ENCODE results near the gene TBXAS1. TPM values are rescaled to one million over a fixed set of nuclear protein-coding genes. Genes with fewer than 3 reads are reported as not detected.

Gene TBXAS1
- total RNA-seq, 2 experiments from 2014 or later = 3.6 to 5.1 TPM

DNA sequence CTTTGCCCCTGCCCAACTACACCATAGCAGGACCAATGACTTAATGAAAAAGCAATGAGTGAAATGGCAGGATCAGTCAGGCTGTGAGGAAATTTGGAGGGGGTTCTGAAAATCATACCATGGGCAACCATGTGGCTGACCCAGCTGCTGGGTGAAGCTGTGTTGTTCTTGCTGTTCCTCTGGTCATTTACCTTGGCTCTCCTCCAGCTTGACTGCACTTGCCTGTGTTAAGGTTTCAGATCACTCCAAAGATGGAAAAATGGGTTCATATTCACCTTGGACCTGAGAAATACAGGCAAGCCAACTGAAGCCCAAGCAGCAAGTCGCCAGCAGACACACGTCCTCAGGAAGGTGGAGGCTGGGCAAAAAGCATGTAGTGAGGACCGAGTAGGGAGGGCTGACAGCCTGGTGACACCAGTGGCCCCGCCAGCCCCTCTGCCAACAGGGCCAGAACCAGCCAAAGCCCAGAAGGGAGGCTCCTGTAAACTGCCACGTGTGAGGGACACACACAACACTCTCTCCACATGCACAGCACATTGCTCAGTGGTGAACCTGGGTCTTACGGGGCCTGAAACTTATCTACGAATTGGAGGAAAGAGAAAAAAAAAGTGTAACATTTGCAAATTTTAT is 193.6 kb downstream of the TBXAS1 start:
- intact Hi-C loops (cut with DNase I, micrococcal nuclease) = no loop called here
- no peaks in the 10 kb centered on the region for H3K4me1 Mint-ChIP-seq
- H3K4me3 Mint-ChIP-seq = no peak overlapping the region
- POLR2A ChIA-PET = no interaction called here
- CTCF ChIA-PET = interaction anchor here (0.6 to 0.8 kb wide), 2 partner anchors 296 to 418 kb away, joined by 3 read pairs; no protein-coding TSS in a partner anchor
- no peaks in the 10 kb centered on the region for H3K27me3 Mint-ChIP-seq
- no peak overlapping the region for H3K27ac Mint-ChIP-seq
- H3K36me3 Mint-ChIP-seq (ENCODE audit: low read depth) = peaks cover 10% of the 10 kb centered on the region
- ATAC-seq (no peak), DNase-seq (no peak)
- no peaks in the 10 kb centered on the region for H3K9me3 Mint-ChIP-seq (ENCODE audit: low read depth)

- H3K27ac Mint-ChIP-seq = no peak overlapping the region
- no peak overlapping the region for H3K4me3 Mint-ChIP-seq
- H3K27me3 Mint-ChIP-seq = no peaks in the 10 kb centered on the region
- CTCF ChIA-PET = no interaction called here
- no peak for DNase-seq
- no peaks in the 10 kb centered on the region for H3K9me3 Mint-ChIP-seq (ENCODE audit: low read depth)
- intact Hi-C loops (cut with DNase I, micrococcal nuclease) = no loop called here
- H3K36me3 Mint-ChIP-seq (ENCODE audit: low read depth) = peaks cover 10% of the 10 kb centered on the region
- H3K4me1 Mint-ChIP-seq = no peaks in the 10 kb centered on the region
- POLR2A ChIA-PET = interaction anchor here (0.5 kb wide), 1 partner anchor 89 kb away, joined by 3 read pairs; no protein-coding TSS in a partner anchor
- peak; percentile 33 for ATAC-seq
These were observed 194.7 kb downstream of the TBXAS1 start for GRCh38 chr7:140023728-140024127.

DNA sequence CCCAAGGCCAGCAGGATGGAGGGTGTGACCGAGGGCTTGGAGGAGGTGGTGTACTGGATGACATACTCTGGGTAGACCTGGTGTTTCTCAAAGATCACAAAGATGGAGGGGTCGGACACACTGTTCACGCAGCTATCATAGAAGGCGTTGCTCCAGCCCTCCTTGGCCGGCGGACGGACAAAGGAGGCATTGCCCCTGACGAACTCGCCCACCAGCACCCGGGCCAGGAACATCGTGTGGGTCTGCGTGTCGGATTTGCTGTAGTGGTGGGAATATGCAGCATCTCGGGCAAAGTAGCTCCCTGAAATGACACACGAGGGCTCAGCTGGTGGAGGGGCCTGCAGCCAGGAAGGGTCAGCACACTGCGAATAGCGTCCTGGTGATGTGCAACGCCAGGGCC is 195.5 kb downstream of the TBXAS1 start:
- CTCF ChIA-PET = no interaction called here

GRCh38 chr7:140025241-140025640 is 196.2 kb downstream of the TBXAS1 start:
- no peaks in the 10 kb centered on the region for H3K27me3 Mint-ChIP-seq
- DNase-seq (no peak), ATAC-seq (no peak)
- CTCF ChIA-PET = no interaction called here
- intact Hi-C loops (cut with DNase I, micrococcal nuclease) = no loop called here
- POLR2A ChIA-PET = no interaction called here
- H3K9me3 Mint-ChIP-seq (ENCODE audit: low read depth) = no peaks in the 10 kb centered on the region
- no peak overlapping the region for H3K27ac Mint-ChIP-seq
- H3K4me1 Mint-ChIP-seq = no peaks in the 10 kb centered on the region
- peaks cover 10% of the 10 kb centered on the region for H3K36me3 Mint-ChIP-seq (ENCODE audit: low read depth)
- H3K4me3 Mint-ChIP-seq = no peak overlapping the region

More for the DNA sequence above, 195.5 kb downstream of the TBXAS1 start:
- intact Hi-C loops (cut with DNase I, micrococcal nuclease) = no loop called here
- peaks cover 10% of the 10 kb centered on the region for H3K36me3 Mint-ChIP-seq (ENCODE audit: low read depth)
- ATAC-seq = no peak
- H3K27ac Mint-ChIP-seq = no peak overlapping the region
- POLR2A ChIA-PET = no interaction called here
- no peak overlapping the region for H3K4me3 Mint-ChIP-seq
- DNase-seq = no peak
- H3K9me3 Mint-ChIP-seq (ENCODE audit: low read depth) = no peaks in the 10 kb centered on the region
- no peaks in the 10 kb centered on the region for H3K4me1 Mint-ChIP-seq
- H3K27me3 Mint-ChIP-seq = no peaks in the 10 kb centered on the region

GRCh38 chr7:140025814-140026433 is 196.9 kb downstream of the TBXAS1 start:
- ATAC-seq (no peak), DNase-seq (no peak)
- H3K9me3 Mint-ChIP-seq (ENCODE audit: low read depth) = no peaks in the 10 kb centered on the region
- intact Hi-C loops (cut with DNase I, micrococcal nuclease) = no loop called here
- CTCF ChIA-PET = no interaction called here
- no peaks in the 10 kb centered on the region for H3K27me3 Mint-ChIP-seq
- POLR2A ChIA-PET = no interaction called here
- H3K36me3 Mint-ChIP-seq (ENCODE audit: low read depth) = peaks cover 13% of the 10 kb centered on the region
- H3K27ac Mint-ChIP-seq = no peak overlapping the region
- no peak overlapping the region for H3K4me3 Mint-ChIP-seq
- H3K4me1 Mint-ChIP-seq = no peaks in the 10 kb centered on the region

- ChIA-PET POLR2A (no interaction called here), CTCF (no interaction called here)
- intact Hi-C loops (cut with DNase I, micrococcal nuclease) = no loop called here
- Mint-ChIP-seq H3K4me3 (no peak overlapping the region), H3K4me1 (no peaks in the 10 kb centered on the region), H3K27me3 (no peaks in the 10 kb centered on the region), H3K9me3 (ENCODE audit: low read depth) (no peaks in the 10 kb centered on the region), H3K36me3 (ENCODE audit: low read depth) (peaks cover 11% of the 10 kb centered on the region), H3K27ac (no peak overlapping the region)
- no peak for DNase-seq
- ATAC-seq = no peak
These were observed 197.9 kb downstream of the TBXAS1 start for GRCh38 chr7:140026935-140027334.

- ATAC-seq (no peak), DNase-seq (no peak)
- Mint-ChIP-seq H3K9me3 (ENCODE audit: low read depth) (no peaks in the 10 kb centered on the region), H3K4me3 (no peak overlapping the region), H3K4me1 (peaks cover 3% of the 10 kb centered on the region), H3K36me3 (ENCODE audit: low read depth) (peaks cover 14% of the 10 kb centered on the region), H3K27ac (no peak overlapping the region), H3K27me3 (no peaks in the 10 kb centered on the region)
- ChIA-PET POLR2A (no interaction called here), CTCF (no interaction called here)
- intact Hi-C loops (cut with DNase I, micrococcal nuclease) = no loop called here
These were observed 198.8 kb downstream of the TBXAS1 start for GRCh38 chr7:140027858-140028257.

DNA sequence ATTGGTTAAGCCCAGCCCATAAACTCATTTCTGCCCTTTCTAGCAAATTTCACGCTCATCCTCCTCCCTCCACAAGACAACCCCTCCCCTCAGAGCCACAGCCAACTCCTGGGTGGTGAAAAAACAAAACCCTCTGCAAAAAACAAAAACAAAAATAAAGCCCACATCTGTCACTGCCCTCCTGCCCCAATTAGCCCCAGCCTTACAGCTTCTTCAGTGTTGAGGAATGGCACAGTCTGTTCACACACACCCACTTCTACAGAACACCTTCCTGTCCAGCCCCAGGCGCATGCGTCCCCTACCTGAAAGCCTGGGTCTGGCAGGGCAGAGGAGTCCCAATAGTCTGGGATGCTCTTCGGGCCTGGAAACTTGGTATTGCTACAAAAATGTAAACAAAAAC is 199.2 kb downstream of the TBXAS1 start:
- POLR2A ChIA-PET = no interaction called here
- no peak for DNase-seq
- no peak for ATAC-seq
- intact Hi-C loops (cut with DNase I, micrococcal nuclease) = no loop called here
- Mint-ChIP-seq H3K27ac (no peak overlapping the region), H3K4me3 (no peak overlapping the region), H3K36me3 (ENCODE audit: low read depth) (peaks cover 16% of the 10 kb centered on the region), H3K9me3 (ENCODE audit: low read depth) (no peaks in the 10 kb centered on the region), H3K27me3 (no peaks in the 10 kb centered on the region), H3K4me1 (peaks cover 6% of the 10 kb centered on the region)
- CTCF ChIA-PET = no interaction called here

DNA sequence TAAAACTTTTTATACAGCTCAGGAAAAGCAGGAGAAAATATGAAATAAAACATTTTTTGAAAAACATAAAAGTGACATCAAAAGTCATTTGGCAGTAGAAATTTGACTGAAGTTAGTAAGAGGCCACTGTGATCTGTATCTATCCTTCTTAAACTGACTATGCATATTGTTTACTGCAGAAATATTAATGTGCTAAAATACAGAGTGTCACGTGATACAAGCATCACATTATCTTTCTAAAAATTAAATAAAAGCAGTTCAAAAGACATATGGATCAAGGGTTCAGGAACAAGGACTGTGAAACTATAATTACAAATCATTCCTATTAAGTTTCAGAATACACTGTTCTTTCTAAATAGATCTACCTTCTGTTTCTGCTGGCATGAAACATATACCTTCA is 200.0 kb downstream of the TBXAS1 start:
- intact Hi-C loops (cut with DNase I, micrococcal nuclease) = no loop called here
- POLR2A ChIA-PET = interaction anchor here (0.8 kb wide), 1 partner anchor 399 kb away, joined by 5 read pairs; no protein-coding TSS in a partner anchor
- Mint-ChIP-seq H3K27me3 (no peaks in the 10 kb centered on the region), H3K4me1 (peaks cover 10% of the 10 kb centered on the region), H3K36me3 (ENCODE audit: low read depth) (peaks cover 23% of the 10 kb centered on the region), H3K4me3 (no peak overlapping the region), H3K27ac (no peak overlapping the region), H3K9me3 (ENCODE audit: low read depth) (no peaks in the 10 kb centered on the region)
- ATAC-seq (no peak), DNase-seq (no peak)
- CTCF ChIA-PET = interaction anchor here (0.6 to 0.8 kb wide), 2 partner anchors 33 to 298 kb away, joined by 3 read pairs; partner anchors contain the start of gene PARP12

GRCh38 chr7:140031364-140031763 is 202.3 kb downstream of the TBXAS1 start:
- CTCF ChIA-PET = no interaction called here
- Mint-ChIP-seq H3K9me3 (ENCODE audit: low read depth) (no peaks in the 10 kb centered on the region), H3K27ac (no peak overlapping the region), H3K36me3 (ENCODE audit: low read depth) (peaks cover 20% of the 10 kb centered on the region), H3K27me3 (no peaks in the 10 kb centered on the region), H3K4me3 (no peak overlapping the region), H3K4me1 (peaks cover 20% of the 10 kb centered on the region)
- DNase-seq (no peak), ATAC-seq (no peak)
- POLR2A ChIA-PET = no interaction called here
- intact Hi-C loops (cut with DNase I, micrococcal nuclease) = loop anchor here in 1 of 2 experiments (10.0 kb wide), 1 partner anchor 273 kb away; no protein-coding TSS in a partner anchor

- CTCF ChIA-PET = no interaction called here
- H3K27ac Mint-ChIP-seq = no peak overlapping the region
- no peak for ATAC-seq
These were observed 204.0 kb downstream of the TBXAS1 start for GRCh38 chr7:140033036-140033435.

DNA sequence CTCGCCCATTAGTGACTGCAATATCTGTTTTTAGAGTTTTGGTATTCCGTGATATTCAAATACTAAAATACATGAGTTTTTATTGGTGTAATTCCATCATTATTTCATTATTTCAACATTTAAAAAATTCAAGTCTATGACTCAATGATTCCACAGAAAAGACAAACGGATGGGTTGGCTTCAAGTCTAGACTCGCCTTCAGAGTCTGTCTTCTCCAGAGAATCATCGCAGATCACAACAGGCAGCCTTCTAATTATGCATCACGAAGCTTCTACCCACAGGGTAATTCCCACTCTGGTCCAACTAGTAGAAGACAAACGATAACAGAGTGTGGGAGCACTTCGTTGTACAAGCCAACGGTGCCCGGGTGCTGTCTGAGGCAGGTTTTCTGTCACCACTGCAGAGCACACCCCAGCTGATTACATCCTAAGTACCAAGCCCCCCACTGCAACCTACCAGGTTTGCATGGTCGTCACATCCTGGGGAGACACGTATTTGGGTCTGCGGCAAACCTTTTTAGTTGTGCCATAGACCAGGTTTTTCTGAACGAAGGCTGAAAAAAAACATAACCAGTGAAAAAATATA is 204.8 kb downstream of the TBXAS1 start:
- H3K4me3 Mint-ChIP-seq = no peak overlapping the region
- no peak for DNase-seq
- CTCF ChIA-PET = interaction anchor here (0.7 to 0.9 kb wide), 2 partner anchors 107 to 220 kb away, joined by 3 to 5 read pairs; no protein-coding TSS in a partner anchor
- no peaks in the 10 kb centered on the region for H3K27me3 Mint-ChIP-seq
- peaks cover 23% of the 10 kb centered on the region for H3K4me1 Mint-ChIP-seq
- intact Hi-C loops (cut with DNase I, micrococcal nuclease) = loop anchor here in 1 of 2 experiments (10.0 kb wide), 1 partner anchor 271 kb away; no protein-coding TSS in a partner anchor
- POLR2A ChIA-PET = no interaction called here
- H3K36me3 Mint-ChIP-seq (ENCODE audit: low read depth) = peaks cover 26% of the 10 kb centered on the region
- no peak overlapping the region for H3K27ac Mint-ChIP-seq
- no peaks in the 10 kb centered on the region for H3K9me3 Mint-ChIP-seq (ENCODE audit: low read depth)
- no peak for ATAC-seq

More at GRCh38 chr7:140033036-140033435, 204.0 kb downstream of the TBXAS1 start:
- H3K36me3 Mint-ChIP-seq (ENCODE audit: low read depth) = peaks cover 26% of the 10 kb centered on the region
- intact Hi-C loops (cut with DNase I, micrococcal nuclease) = loop anchor here in 1 of 2 experiments (10.0 kb wide), 1 partner anchor 272 kb away; no protein-coding TSS in a partner anchor
- peaks cover 23% of the 10 kb centered on the region for H3K4me1 Mint-ChIP-seq
- POLR2A ChIA-PET = no interaction called here
- DNase-seq = no peak
- no peaks in the 10 kb centered on the region for H3K9me3 Mint-ChIP-seq (ENCODE audit: low read depth)
- no peak overlapping the region for H3K4me3 Mint-ChIP-seq
- H3K27me3 Mint-ChIP-seq = no peaks in the 10 kb centered on the region

Measured in activated CD4-positive, alpha-beta T cell treated with anti-CD3 and anti-CD28 coated beads for 36 hours (primary cell).